ENCODE measurements around the gene CALML6.

- no peak for TF ChIP-seq FOXP2 (optimal IDR thresholded peaks at IDR 0.05; ENCODE audit: control extremely low read depth, extremely low read length, insufficient read depth)
- TF ChIP-seq EZH2 (IDR thresholded peaks at IDR 0.05), result no peak
Measured at GRCh38 chr1:1955621-1956094, 40.6 kb downstream of the CALML6 start.

Measured in SK-N-MC (cell line).